Activated T-helper 17 cell treated with anti-CD3 and anti-CD28 coated beads, Interleukin-2, amount 50 U/mL, for 72 hours (primary cell): ENCODE results near the gene CWF19L1. TPM values are rescaled to one million over a fixed set of nuclear protein-coding genes. Genes with fewer than 3 reads are reported as not detected.
"Not testable (repeated sequence)": the region's sequence is repeated elsewhere in the genome, so short reads cannot be mapped to it uniquely, and the experiment has no call there.

Experiments
- ATAC-seq: fragments of 150-1000 bp; cut with Tn5 transposase; replicated peaks from 2 replicates; pipeline ENCODE4 v1.10.0; 2021; ENCODE audit warnings: mild to moderate bottlenecking, moderate library complexity
- H3K27ac Mint-ChIP-seq: one replicate; pipeline ENCODE4 v1.8.0; 2022; ENCODE audit warnings: mixed read lengths
- H3K27me3 Mint-ChIP-seq: one replicate; pipeline ENCODE4 v1.8.0; 2022; ENCODE audit warnings: mixed read lengths
- H3K36me3 Mint-ChIP-seq: one replicate; pipeline ENCODE4 v1.8.0; 2022; ENCODE audit warnings: low read depth, mild to moderate bottlenecking, mixed read lengths
- H3K4me1 Mint-ChIP-seq: one replicate; pipeline ENCODE4 v1.8.0; 2022; ENCODE audit warnings: mixed read lengths
- H3K4me3 Mint-ChIP-seq: one replicate; pipeline ENCODE4 v1.8.0; 2022; ENCODE audit warnings: mild to moderate bottlenecking, mixed read lengths
- H3K9me3 Mint-ChIP-seq: one replicate; pipeline ENCODE4 v1.8.0; 2022; ENCODE audit warnings: mixed read lengths
- total RNA-seq, 2 donors: library from RNA; stranded (reverse); gene quantifications; one replicate each; pipeline ENCODE4 v1.2.3, GENCODE V29; 2022

Gene CWF19L1
- 10 to 100 TPM; 34.0 to 46.9 TPM for total RNA-seq

DNA sequence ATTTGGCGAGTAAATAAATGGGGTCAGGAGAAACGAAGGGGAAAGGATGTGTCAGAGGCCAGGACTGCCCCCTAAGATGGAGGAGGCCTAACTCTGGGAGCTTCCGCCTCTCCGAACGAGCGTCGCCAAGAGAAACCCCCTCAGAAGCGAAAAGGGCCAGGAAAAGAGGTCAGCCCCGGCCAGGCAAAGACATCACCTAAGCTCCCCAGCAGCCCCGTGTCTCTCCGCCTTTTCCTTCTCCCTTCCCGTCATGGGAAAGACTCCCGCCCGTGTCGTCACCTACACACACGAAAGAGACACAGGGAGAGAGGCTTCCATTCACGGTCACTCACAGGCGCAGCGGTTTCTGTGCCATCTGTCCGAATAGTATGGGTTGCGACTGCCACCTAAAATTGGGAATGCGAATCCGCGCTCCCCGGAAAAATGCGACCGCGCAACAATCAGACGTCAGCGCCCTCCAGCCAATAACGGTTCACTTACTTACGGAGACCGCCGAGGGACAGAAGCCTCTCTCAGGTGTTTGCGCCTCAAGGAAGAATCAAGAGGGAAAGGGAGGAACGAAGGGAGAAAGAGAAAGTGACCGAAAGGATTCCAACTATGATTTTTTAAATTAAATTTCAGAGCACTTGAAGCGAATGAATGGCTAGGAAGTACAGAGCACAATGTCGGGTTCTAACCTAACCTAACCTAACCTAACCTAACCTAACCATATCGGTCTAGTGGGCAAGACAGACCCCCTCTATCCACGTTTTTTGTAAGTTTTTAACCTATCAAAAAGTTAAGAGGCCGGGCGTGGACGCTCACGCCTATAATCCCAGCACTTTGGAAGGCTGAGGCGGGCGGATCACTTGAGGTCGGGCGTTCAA, at the start of gene CWF19L1:
Gene CWF19L1, minus strand, starts transcription at position 400 of the 866 bp plus-strand sequence. Its CDS starts 45 bp downstream, at position 355.
- peak; percentile 95 for ATAC-seq
- Mint-ChIP-seq H3K4me1 (peaks cover 8% of the 10 kb centered on the region), H3K4me3 (peak within 1 kb of the TSS; percentile 97), H3K9me3 (no peaks in the 10 kb centered on the region), H3K27me3 (no peaks in the 10 kb centered on the region), H3K36me3 (peaks cover 25% of the 10 kb centered on the region), H3K27ac (peak within 1 kb of the TSS; percentile 99)

DNA sequence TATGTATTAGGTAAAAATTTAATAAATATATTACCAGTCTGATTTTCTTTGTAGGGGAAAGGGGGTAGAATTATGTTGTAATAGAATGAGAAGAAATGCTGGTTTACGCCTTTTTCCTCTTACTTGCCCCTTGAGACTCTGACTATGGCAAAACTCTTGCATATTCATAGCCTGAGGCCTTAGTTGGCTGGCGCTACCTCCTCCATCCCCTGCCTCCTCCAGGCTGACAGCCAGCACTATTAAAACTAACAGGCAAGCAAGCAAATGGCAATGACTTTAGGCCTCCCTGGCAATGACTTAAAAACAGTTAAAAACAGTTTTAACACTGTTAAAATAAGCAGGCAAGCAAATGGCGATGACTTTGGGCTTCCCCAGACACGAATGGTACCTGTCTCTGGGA, 48.2 kb upstream of the CWF19L1 start:
- H3K9me3 Mint-ChIP-seq: no peaks in the 10 kb centered on the region
- H3K27me3 Mint-ChIP-seq: peaks cover 47% of the 10 kb centered on the region
- no peak overlapping the region for H3K27ac Mint-ChIP-seq
- H3K4me1 Mint-ChIP-seq: no peaks in the 10 kb centered on the region
- no peaks in the 10 kb centered on the region for H3K36me3 Mint-ChIP-seq
- no peak for ATAC-seq
- no peak overlapping the region for H3K4me3 Mint-ChIP-seq

DNA sequence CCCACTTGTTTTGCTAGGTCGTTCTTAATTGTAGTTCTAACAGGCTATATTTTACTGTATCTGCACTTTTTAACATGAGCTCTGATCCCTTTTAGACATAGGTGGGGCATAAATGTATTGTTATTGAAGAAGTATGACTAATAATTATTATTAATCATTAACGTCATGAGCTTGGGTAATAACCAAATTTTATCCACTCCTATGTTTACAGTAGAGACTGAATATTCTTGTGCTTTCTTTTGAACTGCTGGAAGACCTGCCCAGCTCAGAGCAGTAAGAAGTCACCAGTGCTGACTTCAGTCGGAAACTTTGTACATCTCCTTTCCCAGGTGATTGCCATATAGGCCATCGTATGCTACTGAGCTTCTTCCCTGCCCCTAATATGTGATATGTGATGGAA, 43.9 kb upstream of the CWF19L1 start:
- Mint-ChIP-seq H3K27ac (no peak overlapping the region), H3K9me3 (no peaks in the 10 kb centered on the region)

DNA sequence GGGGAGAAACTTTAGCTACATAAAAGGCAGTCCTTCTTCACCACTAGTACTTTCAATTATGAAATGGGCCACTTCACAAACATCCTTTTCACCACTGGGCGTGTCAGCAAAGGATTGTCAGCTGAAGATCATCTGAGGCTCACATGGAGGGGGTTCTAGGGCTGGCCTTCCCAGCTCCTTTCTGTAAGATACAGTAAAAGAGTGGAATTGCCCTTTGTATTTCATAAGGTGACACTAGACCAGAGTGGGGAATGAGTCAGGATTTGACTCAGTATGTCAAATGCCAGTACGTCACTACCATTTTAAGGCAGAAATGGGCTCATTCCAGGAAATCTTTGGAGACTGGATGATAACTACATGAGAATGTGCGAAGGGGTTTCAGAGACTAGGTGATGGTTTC, 40.2 kb upstream of the CWF19L1 start:
- Mint-ChIP-seq H3K27me3 (peaks cover 35% of the 10 kb centered on the region), H3K4me1 (no peaks in the 10 kb centered on the region), H3K27ac (no peak overlapping the region), H3K36me3 (no peaks in the 10 kb centered on the region), H3K4me3 (no peak overlapping the region), H3K9me3 (no peaks in the 10 kb centered on the region)
- no peak for ATAC-seq

More for the DNA sequence above, 43.9 kb upstream of the CWF19L1 start:
- Mint-ChIP-seq H3K4me3 (no peak overlapping the region), H3K4me1 (no peaks in the 10 kb centered on the region), H3K27me3 (peaks cover 48% of the 10 kb centered on the region), H3K36me3 (no peaks in the 10 kb centered on the region)
- ATAC-seq: no peak

DNA sequence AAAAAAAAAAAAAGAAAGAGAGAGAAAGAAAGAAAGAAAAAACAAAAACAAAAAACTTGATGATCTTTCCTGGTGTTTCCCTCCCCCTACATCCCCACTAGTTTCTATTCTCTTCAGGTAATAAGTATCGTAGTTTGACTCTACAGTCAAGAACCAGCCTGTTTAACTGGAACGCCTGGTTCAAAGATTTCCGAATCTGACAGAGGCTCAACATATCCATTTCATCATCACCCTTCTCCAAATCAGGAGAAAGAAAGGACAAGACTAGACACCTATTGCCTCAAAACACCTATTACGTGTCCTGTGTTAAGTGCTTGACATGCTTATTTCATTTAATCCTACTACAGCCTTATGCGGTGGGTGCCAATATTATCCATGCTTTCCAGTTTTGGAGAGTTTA, 39.4 kb upstream of the CWF19L1 start:
- Mint-ChIP-seq H3K36me3 (no peaks in the 10 kb centered on the region), H3K27me3 (peaks cover 30% of the 10 kb centered on the region), H3K9me3 (no peaks in the 10 kb centered on the region), H3K27ac (no peak overlapping the region), H3K4me3 (no peak overlapping the region), H3K4me1 (no peaks in the 10 kb centered on the region)
- ATAC-seq: no peak

DNA sequence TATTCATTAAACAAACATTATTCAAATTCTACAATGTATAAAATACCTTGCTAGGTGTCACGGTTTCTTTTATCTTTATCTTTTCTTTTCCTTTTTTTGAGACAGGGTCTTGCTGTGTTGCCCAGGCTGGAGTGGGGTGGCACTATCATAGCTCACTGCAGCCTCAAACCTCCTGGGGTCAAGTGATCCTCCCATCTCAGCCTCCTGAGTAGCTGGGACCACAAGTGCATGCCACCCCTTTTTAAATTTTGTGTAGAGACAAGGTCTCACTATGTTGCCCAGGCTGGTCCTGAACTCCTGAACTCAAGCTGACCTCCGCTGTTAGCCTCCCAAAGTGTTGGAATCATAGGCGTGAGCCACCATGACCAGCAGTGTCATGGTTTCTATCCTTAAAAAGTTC, 37.0 kb upstream of the CWF19L1 start:
- Mint-ChIP-seq H3K9me3 (no peaks in the 10 kb centered on the region), H3K27me3 (peaks cover 18% of the 10 kb centered on the region), H3K4me1 (no peaks in the 10 kb centered on the region), H3K4me3 (no peak overlapping the region), H3K36me3 (no peaks in the 10 kb centered on the region), H3K27ac (no peak overlapping the region)
- no peak for ATAC-seq

DNA sequence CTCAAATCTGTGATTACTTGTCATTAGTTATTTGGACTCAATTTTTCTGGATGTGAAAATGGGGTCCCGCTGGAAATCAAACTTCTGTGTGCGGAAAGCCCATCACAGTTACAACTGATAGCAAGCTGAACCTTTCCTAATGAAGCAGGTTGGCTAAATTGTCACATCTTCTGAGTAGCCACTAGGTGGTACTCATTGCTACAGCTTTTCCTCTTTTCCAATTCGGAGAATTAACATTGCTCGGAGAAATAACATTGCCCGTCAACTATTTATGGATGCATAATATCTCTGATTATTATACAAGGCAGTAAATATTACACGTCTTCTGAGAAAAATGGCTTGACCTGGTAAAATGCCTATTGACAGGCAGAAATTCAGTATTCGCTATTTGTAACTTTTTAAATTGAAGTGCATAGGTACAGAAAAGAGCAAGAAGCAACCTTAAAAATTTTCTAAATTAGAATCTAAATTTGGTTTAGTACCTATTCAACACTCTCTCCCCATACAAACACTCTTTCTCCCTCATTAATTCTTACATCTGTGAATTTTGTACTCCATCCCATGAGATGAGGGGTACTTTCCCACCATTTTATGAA, 36.4 kb upstream of the CWF19L1 start:
- no peaks in the 10 kb centered on the region for H3K9me3 Mint-ChIP-seq
- H3K4me1 Mint-ChIP-seq: no peaks in the 10 kb centered on the region
- no peak overlapping the region for H3K27ac Mint-ChIP-seq
- no peaks in the 10 kb centered on the region for H3K36me3 Mint-ChIP-seq
- no peak overlapping the region for H3K4me3 Mint-ChIP-seq
- peaks cover 16% of the 10 kb centered on the region for H3K27me3 Mint-ChIP-seq
- no peak for ATAC-seq

DNA sequence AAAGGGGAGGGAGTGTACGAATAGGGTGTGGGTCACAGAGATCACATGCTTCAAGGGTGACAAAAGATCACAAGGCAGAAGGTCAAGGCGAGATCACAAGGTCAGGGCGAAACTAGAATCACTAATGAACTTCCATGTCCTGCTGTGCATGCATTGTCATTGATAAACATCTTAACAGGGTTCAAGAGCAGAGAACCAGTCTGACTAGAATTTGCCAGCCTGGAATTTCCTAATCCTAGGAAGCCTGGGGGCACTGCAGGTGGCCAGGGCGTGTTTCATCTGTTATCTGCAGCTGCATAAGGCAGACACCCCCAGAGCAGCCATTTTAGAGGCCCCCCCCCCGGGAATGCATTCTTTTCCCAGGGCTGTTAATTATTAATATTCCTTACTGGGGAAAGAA, 33.7 kb upstream of the CWF19L1 start:
- H3K27ac Mint-ChIP-seq, H3K4me3 Mint-ChIP-seq, ATAC-seq, H3K36me3 Mint-ChIP-seq, H3K9me3 Mint-ChIP-seq, H3K4me1 Mint-ChIP-seq: not testable (repeated sequence)
- peaks cover 19% of the 10 kb centered on the region for H3K27me3 Mint-ChIP-seq

DNA sequence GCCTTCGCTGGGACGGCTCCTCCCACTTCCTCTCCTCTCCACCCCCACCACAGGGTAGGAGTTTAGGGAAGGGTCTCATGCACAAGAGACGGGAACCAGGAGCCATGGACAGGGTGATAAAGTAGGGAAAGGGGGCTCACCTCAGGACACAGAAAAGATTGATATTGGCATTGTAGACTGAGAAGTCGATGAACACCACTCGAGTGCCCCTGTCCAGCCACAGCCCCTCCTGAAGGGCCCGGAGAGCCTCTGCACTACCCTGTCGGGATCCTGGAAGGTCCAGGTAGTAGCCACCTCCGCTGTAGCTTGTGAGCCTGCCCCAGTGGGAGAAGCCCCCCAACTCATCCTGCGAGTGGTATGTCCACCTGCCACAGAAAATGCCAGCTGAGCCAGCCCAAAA, 29.8 kb upstream of the CWF19L1 start:
- no peak overlapping the region for H3K4me3 Mint-ChIP-seq
- no peaks in the 10 kb centered on the region for H3K9me3 Mint-ChIP-seq
- H3K27me3 Mint-ChIP-seq: peaks cover 24% of the 10 kb centered on the region
- H3K36me3 Mint-ChIP-seq: no peaks in the 10 kb centered on the region
- no peak for ATAC-seq
- H3K27ac Mint-ChIP-seq: no peak overlapping the region
- H3K4me1 Mint-ChIP-seq: no peaks in the 10 kb centered on the region

DNA sequence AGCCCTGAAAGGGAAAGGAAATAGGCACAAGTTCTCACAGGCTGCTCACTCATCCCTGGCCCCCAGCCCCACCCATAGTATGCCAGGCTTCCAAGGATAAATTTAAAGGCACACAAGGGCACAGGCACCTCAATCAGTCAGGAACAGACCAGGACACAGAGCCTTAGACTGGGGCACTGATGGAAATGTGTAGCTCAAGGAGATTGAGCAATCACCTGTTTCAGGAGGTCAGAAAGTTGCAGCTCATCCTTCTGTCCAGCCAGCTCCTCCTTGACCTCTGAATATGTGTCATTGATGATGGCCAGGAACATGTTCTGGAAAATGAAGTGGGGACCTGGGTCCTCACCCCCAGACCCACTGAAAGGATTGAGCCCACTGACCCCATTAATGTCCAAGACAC, 25.6 kb upstream of the CWF19L1 start:
- no peaks in the 10 kb centered on the region for H3K9me3 Mint-ChIP-seq
- H3K4me1 Mint-ChIP-seq: no peaks in the 10 kb centered on the region
- no peak for ATAC-seq
- peaks cover 22% of the 10 kb centered on the region for H3K27me3 Mint-ChIP-seq
- H3K27ac Mint-ChIP-seq: no peak overlapping the region
- H3K4me3 Mint-ChIP-seq: no peak overlapping the region
- H3K36me3 Mint-ChIP-seq: no peaks in the 10 kb centered on the region

DNA sequence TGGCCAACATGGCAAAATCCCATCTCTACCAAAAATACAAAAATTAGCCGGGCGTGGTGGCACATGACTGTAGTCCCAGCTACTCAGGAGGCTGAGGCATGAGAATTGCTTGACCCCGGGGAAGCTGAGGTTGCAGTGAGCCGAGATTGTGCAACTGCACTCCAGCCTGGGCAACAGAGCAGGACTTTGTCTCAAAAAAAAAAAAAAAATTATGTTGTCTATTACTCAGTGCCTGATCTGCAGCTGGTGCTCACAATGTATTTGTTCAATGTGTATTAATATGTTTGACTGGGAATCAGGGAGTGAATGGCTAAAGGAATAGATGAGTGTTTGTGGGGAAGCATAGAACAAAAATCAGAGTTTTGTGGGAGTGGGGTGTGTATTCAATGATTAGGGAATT, 24.9 kb upstream of the CWF19L1 start:
- peaks cover 20% of the 10 kb centered on the region for H3K27me3 Mint-ChIP-seq
- H3K27ac Mint-ChIP-seq, H3K4me1 Mint-ChIP-seq, ATAC-seq, H3K36me3 Mint-ChIP-seq, H3K9me3 Mint-ChIP-seq, H3K4me3 Mint-ChIP-seq: not testable (repeated sequence)

DNA sequence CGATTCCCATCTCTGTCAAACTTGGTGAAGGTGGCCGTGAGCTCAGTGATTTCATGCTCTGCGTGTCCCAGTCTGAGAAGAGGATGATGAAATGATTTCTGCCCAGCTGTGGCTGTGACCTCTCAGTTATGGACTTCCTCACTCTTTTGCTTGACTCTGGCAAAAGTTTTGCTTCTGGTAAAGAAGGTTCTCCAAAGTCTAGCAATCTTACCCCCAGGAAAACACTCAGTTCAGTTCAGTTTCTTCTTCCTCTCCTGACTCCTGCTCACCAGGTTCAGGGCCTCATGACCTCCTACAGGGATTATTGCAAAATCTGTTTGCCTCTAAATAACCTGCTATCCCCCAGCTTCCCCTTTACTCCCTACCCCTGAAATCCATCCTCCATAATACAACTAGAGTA, 23.9 kb upstream of the CWF19L1 start:
- Mint-ChIP-seq H3K27me3 (peaks cover 13% of the 10 kb centered on the region), H3K4me1 (peaks cover 6% of the 10 kb centered on the region), H3K9me3 (no peaks in the 10 kb centered on the region), H3K27ac (no peak overlapping the region), H3K36me3 (peaks cover 6% of the 10 kb centered on the region), H3K4me3 (no peak overlapping the region)
- no peak for ATAC-seq

DNA sequence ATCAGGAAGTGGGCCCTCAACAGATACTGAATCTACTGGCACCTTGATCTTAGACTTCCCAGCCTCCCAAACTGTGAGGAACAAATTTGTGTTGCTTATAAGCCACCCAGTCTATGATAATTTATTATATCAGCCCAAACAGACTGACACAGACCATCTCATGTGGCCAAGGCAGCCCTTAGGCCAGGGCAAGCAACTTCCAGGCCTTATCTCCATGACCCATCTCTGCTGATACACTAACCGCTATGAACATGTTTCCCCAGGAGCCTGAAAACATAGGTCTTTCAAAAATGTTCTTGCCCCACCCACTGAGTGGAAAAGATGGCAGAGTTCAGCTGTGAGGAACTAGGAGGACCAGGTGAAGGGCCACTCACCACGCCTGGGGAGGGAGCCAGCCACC, 22.2 kb upstream of the CWF19L1 start:
- no peak overlapping the region for H3K4me3 Mint-ChIP-seq
- H3K9me3 Mint-ChIP-seq: no peaks in the 10 kb centered on the region
- H3K27me3 Mint-ChIP-seq: peaks cover 3% of the 10 kb centered on the region
- H3K4me1 Mint-ChIP-seq: peaks cover 18% of the 10 kb centered on the region
- no peak for ATAC-seq
- peaks cover 24% of the 10 kb centered on the region for H3K36me3 Mint-ChIP-seq
- no peak overlapping the region for H3K27ac Mint-ChIP-seq

DNA sequence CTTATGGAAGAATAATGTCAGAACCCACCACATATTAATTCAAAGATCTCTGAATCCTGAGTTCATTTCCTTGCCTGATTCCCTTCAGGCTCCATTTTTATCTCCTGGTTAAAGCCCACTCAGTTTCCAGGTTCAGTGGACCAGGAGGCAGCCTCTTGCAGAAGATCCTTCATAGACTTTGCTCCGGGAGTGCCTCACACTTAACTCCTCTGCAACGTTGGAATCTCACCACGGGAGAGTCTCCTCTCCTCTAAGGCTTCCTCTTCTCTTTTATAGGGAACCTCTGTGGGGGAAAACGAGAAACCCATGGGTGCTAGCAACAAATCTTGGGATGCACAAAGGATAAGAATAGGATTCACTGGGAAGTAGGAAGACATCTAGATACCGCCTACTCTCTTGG, 20.8 kb upstream of the CWF19L1 start:
- Mint-ChIP-seq H3K36me3 (peaks cover 27% of the 10 kb centered on the region), H3K4me1 (peaks cover 20% of the 10 kb centered on the region), H3K9me3 (no peaks in the 10 kb centered on the region), H3K27me3 (no peaks in the 10 kb centered on the region), H3K27ac (no peak overlapping the region), H3K4me3 (peak overlapping the region; percentile 99)
- no peak for ATAC-seq

DNA sequence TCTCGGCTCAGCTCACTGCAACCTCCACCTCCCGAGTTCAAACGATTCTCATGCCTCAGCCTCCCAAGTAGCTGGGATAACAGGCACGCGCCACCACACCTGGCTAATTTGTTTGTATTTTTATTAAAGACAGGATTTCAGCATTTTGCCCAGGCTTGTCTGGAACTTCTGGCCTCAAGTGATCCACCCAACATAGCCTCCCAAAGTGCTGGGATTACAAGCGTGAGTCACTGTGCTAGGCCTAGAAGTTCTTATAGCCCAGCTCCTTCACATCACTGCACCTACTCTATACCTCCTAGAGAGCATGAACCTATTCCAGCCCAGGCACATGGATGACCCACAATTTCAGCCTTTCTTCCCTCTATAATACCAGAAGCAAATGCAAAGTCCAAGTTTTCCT, 20.3 kb upstream of the CWF19L1 start:
- peaks cover 20% of the 10 kb centered on the region for H3K4me1 Mint-ChIP-seq
- H3K27ac Mint-ChIP-seq: peak overlapping the region; percentile 99
- ATAC-seq: no peak
- peak overlapping the region; percentile 99 for H3K4me3 Mint-ChIP-seq
- H3K27me3 Mint-ChIP-seq: no peaks in the 10 kb centered on the region
- peaks cover 27% of the 10 kb centered on the region for H3K36me3 Mint-ChIP-seq
- H3K9me3 Mint-ChIP-seq: no peaks in the 10 kb centered on the region
